Hepatocyte (in vitro differentiated cells): ENCODE measurements around the gene LGALS4. TPM values are rescaled to one million over a fixed set of nuclear protein-coding genes. Genes with fewer than 3 reads are reported as not detected.
"Not testable (repeated sequence)": the region's sequence is repeated elsewhere in the genome, so short reads cannot be mapped to it uniquely, and the experiment has no call there.

ENCODE experiments used
- DNase-seq: peaks from one replicate; pipeline ENCODE4 v3.0.0-alpha.2; 2016; ENCODE audit warnings: low spot score
- H2AFZ ChIP-seq: fragments of 200-600 bp; sonication (generic); 2 replicates; pipeline ENCODE4 v1.6.0; 2016; ENCODE audit warnings: antibody characterized with exemption, mild to moderate bottlenecking
- H3K27ac ChIP-seq: fragments of 200-600 bp; sonication (generic); 2 replicates; pipeline ENCODE4 v1.5.1; 2016; ENCODE audit warnings: mild to moderate bottlenecking
- H3K27me3 ChIP-seq: fragments of 200-600 bp; sonication (generic); 2 replicates; pipeline ENCODE4 v1.6.1; 2016
- H3K36me3 ChIP-seq: fragments of 200-600 bp; sonication (generic); replicated peaks from 2 replicates; pipeline ENCODE4 v1.5.1; 2016; ENCODE audit warnings: low read depth; ENCODE audit not compliant: insufficient read depth
- H3K4me1 ChIP-seq: fragments of 200-600 bp; sonication (generic); 2 replicates; pipeline ENCODE4 v1.5.1; 2016; ENCODE audit warnings: mild to moderate bottlenecking, moderate library complexity; ENCODE audit not compliant: insufficient read depth
- H3K4me2 ChIP-seq: fragments of 200-600 bp; sonication (generic); 2 replicates; pipeline ENCODE4 v1.6.0; 2016
- H3K4me3 ChIP-seq: fragments of 200-600 bp; sonication (generic); 2 replicates; pipeline ENCODE4 v1.5.1; 2016; ENCODE audit warnings: mild to moderate bottlenecking
- H3K79me2 ChIP-seq: fragments of 200-600 bp; sonication (generic); 2 replicates; pipeline ENCODE4 v1.6.0; 2017; ENCODE audit warnings: mild to moderate bottlenecking
- H3K9me2 ChIP-seq: fragments of 200-600 bp; sonication (generic); replicated peaks from 2 replicates; pipeline ENCODE4 v1.6.0; 2017; ENCODE audit warnings: mild to moderate bottlenecking; ENCODE audit not compliant: insufficient read depth
- H3K9me3 ChIP-seq: fragments of 200-600 bp; sonication (generic); 2 replicates; pipeline ENCODE4 v1.5.1; 2016; ENCODE audit warnings: low read depth, mild to moderate bottlenecking
- H4K20me1 ChIP-seq: fragments of 200-600 bp; sonication (generic); 2 replicates; pipeline ENCODE4 v1.6.0; 2016; ENCODE audit warnings: mild to moderate bottlenecking; ENCODE audit not compliant: insufficient read depth, poor library complexity, severe bottlenecking
- EZH2 ChIP-seq: fragments of 200-600 bp; sonication (generic); IDR thresholded peaks from 2 replicates; pipeline ENCODE4 v1.6.1; 2016; ENCODE audit warnings: antibody characterized with exemption, mild to moderate bottlenecking, borderline replicate concordance
- EZH2phosphoT487 ChIP-seq: fragments of 200-600 bp; sonication (generic); IDR thresholded peaks from one replicate; pipeline ENCODE4 v1.6.1; 2018; ENCODE audit warnings: antibody characterized with exemption, mild to moderate bottlenecking, low read depth, moderate library complexity; ENCODE audit not compliant: unreplicated experiment, severe bottlenecking
- WGBS: methylation state at CpG from one replicate; pipeline ENCODE4 v1.1.6; 2016; ENCODE audit warnings: low lambda C conversion rate; ENCODE audit errors: missing lambda C conversion rate; 5-methylcytosine and 5-hydroxymethylcytosine counted together
- polyA plus RNA-seq: library from polyadenylated mRNA; unstranded; fragments of >200 nt; fragmentation: Nextera tagmentation; extraction: Ambion mirVana; gene quantifications from 2 replicates; pipeline ENCODE4 v1.2.1, GENCODE V29; 2016
- total RNA-seq: library from RNA; depleted of rRNA; stranded (reverse); fragments of >200 nt; gene quantifications from 2 replicates; pipeline ENCODE4 v1.2.3, GENCODE V29; 2014
- TF ChIP-seq, protein P1 (sequence below): fragments of 200-600 bp; sonication (generic); IDR thresholded peaks from 2 replicates; pipeline ENCODE4 v1.5.1; 2016; ENCODE audit warnings: antibody characterized with exemption, mild to moderate bottlenecking; ENCODE audit not compliant: poor library complexity

The LGALS4 gene
- total and polyA plus RNA-seq, 2 experiments from 2014 or later, result 147 to 199 TPM

DNA sequence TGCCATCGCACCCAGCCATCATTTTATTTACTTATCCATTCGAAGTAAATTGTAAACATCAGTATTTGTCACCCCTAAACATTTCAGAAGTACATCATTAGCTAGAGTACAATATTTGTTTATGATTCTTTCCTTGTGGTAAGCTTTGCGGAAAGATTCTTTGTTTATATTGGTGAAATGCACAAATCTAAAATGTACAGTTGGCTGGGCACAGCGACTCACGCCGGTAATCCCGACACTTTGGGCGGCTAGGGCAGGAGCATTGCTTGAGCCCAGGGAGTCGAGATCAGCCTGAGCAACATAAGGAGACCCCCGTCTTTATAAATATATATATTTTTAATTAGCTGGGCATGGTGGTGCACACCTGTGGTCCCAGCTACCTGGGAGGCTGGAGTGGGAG lies 13.6 kb downstream of the LGALS4 start:
- Histone ChIP-seq H3K4me2 (no peak overlapping the region), H3K27me3 (no peaks in the 10 kb centered on the region), H2AFZ (no peak overlapping the region), H3K27ac (no peak overlapping the region), H3K9me2 (no peaks in the 10 kb centered on the region), H3K9me3 (no peaks in the 10 kb centered on the region), H3K4me1 (peaks cover 3% of the 10 kb centered on the region), H3K79me2 (no peaks in the 10 kb centered on the region), H4K20me1 (no peaks in the 10 kb centered on the region), H3K36me3 (no peaks in the 10 kb centered on the region), H3K4me3 (no peak overlapping the region)
- no peak for TF ChIP-seq EZH2
- TF ChIP-seq, protein P1, sequence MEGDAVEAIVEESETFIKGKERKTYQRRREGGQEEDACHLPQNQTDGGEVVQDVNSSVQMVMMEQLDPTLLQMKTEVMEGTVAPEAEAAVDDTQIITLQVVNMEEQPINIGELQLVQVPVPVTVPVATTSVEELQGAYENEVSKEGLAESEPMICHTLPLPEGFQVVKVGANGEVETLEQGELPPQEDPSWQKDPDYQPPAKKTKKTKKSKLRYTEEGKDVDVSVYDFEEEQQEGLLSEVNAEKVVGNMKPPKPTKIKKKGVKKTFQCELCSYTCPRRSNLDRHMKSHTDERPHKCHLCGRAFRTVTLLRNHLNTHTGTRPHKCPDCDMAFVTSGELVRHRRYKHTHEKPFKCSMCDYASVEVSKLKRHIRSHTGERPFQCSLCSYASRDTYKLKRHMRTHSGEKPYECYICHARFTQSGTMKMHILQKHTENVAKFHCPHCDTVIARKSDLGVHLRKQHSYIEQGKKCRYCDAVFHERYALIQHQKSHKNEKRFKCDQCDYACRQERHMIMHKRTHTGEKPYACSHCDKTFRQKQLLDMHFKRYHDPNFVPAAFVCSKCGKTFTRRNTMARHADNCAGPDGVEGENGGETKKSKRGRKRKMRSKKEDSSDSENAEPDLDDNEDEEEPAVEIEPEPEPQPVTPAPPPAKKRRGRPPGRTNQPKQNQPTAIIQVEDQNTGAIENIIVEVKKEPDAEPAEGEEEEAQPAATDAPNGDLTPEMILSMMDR, result no peak
- no peak for DNase-seq
- WGBS, result 91% methylated on average over 10 of the region's 10 CpGs

DNA sequence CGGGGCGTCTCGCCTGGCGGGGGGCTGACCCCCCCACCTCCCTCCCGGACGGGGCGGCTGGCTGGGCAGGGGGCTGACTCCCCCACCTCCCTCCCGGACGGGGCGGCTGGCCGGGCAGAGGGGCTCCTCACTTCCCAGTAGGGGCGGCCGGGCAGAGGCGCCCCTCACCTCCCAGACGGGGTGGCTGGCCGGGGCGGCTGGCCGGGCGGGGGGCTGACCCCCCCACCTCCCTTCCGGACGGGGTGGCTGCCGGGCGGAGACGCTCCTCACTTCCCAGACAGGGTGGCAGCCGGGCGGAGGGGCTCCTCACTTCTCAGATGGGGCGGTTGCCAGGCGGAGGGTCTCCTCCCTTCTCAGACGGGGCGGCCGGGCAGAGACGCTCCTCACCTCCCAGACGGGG lies 15.0 kb downstream of the LGALS4 start:
- H3K9me2 ChIP-seq, H3K4me3 ChIP-seq, H3K9me3 ChIP-seq, H3K4me1 ChIP-seq, H2AFZ ChIP-seq, H3K27ac ChIP-seq, H3K36me3 ChIP-seq, H4K20me1 ChIP-seq, H3K79me2 ChIP-seq, H3K4me2 ChIP-seq, H3K27me3 ChIP-seq, DNase-seq: not testable (repeated sequence)
- no CpG with 5 or more reads among the region's 33 CpGs for WGBS

- DNase-seq, result no peak
Measured at GRCh38 chr19:38796154-38796553, 16.6 kb downstream of the LGALS4 start.

DNA sequence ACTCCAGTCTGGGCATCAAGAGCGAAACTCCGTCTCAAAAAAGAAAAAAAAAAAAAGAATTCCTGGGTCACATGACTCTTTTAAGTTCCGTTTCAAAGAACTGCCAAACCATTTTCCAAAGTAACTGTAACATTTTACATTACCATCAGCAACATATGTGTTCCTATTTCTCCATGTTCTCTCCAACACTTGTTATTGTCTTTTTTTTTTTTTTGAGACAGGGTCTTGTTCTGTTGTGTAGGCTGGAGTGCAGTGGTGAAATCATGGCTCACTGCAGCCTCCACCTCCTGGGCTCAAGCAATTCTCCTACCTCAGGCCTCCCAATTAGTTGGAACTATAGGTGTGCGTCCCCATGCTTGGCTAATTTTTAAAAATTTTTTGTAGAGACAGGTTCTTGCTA lies 17.2 kb downstream of the LGALS4 start:
- 90% methylated on average over 4 of the region's 4 CpGs for WGBS

More at GRCh38 chr19:38796154-38796553, 16.6 kb downstream of the LGALS4 start:
- Histone ChIP-seq H3K36me3 (no peaks in the 10 kb centered on the region), H3K27me3 (no peaks in the 10 kb centered on the region), H3K4me2 (no peak overlapping the region), H3K9me3 (no peaks in the 10 kb centered on the region), H2AFZ (no peak overlapping the region), H3K4me1 (peaks cover 3% of the 10 kb centered on the region), H3K27ac (no peak overlapping the region), H3K9me2 (no peaks in the 10 kb centered on the region), H4K20me1 (no peaks in the 10 kb centered on the region), H3K4me3 (no peak overlapping the region), H3K79me2 (no peaks in the 10 kb centered on the region)
- 61% methylated on average over 2 of the region's 2 CpGs for WGBS
- TF ChIP-seq EZH2phosphoT487 (no peak), EZH2 (no peak)
- TF ChIP-seq, protein P1, result no peak

More for the DNA sequence above, 17.2 kb downstream of the LGALS4 start:
- Histone ChIP-seq H3K79me2 (no peaks in the 10 kb centered on the region), H3K4me3 (no peak overlapping the region), H3K4me1 (peaks cover 3% of the 10 kb centered on the region), H2AFZ (no peak overlapping the region), H3K9me3 (no peaks in the 10 kb centered on the region), H3K4me2 (no peak overlapping the region), H3K27ac (no peak overlapping the region), H3K27me3 (no peaks in the 10 kb centered on the region), H3K36me3 (no peaks in the 10 kb centered on the region), H3K9me2 (no peaks in the 10 kb centered on the region), H4K20me1 (no peaks in the 10 kb centered on the region)
- DNase-seq, result no peak
- TF ChIP-seq EZH2phosphoT487, result no peak
- TF ChIP-seq, protein P1, result no peak
